Suprapubic skin (tissue), 3 donors: Measurements from ENCODE around the gene ACOX1.

Experiments used
- POLR2A ChIP-seq, 2 donors: fragments of 450-650 bp; IDR thresholded peaks; one replicate each; pipeline ENCODE4 v1.6.1; 2017; ENCODE audit warnings: antibody characterized with exemption in 2 of 2, mild to moderate bottlenecking in 2 of 2, moderate library complexity in 2 of 2
- TF ChIP-seq, protein P1 (sequence below), 2 donors: fragments of 200-600 bp in 1 of 2; fragments of 450-650 bp in 1 of 2; sonication (generic) in 1 of 2; IDR thresholded peaks; one replicate each; pipeline ENCODE4 v1.5.1; 2016 to 2019; ENCODE audit warnings: antibody characterized with exemption in 2 of 2, mild to moderate bottlenecking in 1 of 2, moderate library complexity in 1 of 2

DNA sequence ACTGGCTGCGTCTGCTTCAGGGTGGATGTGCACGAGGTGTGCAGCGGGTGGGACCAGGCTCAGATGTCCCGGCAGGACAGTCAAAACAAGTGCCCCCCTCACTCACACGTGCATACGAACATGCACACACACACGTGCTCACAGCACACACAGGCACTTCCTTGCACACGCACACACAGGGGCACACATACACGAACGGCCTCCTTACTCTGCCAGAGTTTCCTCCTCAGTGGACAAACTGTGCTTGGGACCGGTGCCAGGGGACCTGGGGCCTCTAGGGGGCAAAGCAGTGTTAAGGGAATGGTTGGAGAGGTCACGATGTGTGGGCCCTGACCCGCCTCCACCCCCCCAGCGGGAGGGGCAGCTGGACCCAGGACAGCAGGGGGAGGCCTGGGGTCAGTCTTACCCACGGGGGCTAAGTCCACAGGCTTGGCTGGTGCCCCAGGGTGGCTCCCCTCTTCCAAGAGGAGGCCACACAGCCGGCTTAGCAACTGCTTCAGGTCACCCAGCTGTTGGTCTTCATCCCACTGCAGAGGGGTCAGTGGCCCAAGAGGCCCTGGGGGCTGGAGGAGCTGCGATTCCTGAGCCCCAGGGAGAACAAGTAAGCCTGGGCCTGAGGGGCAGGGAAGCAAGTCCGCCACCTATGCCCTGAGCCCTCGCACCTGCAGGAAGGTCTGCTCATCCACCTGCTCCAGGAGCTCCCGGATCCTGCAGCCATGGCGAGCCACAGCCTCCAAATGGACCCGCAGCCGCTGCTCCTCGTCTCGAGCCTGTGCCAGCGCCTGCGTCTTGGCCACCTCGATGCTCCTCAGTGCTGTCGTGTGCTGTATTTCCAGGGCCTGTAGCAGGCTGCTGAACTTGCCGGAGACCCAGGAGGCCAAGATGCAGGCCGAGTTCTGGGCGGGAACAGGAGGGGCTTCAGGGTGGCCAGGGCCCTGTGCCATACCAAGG is 87.1 kb downstream of the ACOX1 start:
- TF ChIP-seq POLR2A (IDR thresholded peaks at IDR 0.05), result no peak
- TF ChIP-seq, protein P1, sequence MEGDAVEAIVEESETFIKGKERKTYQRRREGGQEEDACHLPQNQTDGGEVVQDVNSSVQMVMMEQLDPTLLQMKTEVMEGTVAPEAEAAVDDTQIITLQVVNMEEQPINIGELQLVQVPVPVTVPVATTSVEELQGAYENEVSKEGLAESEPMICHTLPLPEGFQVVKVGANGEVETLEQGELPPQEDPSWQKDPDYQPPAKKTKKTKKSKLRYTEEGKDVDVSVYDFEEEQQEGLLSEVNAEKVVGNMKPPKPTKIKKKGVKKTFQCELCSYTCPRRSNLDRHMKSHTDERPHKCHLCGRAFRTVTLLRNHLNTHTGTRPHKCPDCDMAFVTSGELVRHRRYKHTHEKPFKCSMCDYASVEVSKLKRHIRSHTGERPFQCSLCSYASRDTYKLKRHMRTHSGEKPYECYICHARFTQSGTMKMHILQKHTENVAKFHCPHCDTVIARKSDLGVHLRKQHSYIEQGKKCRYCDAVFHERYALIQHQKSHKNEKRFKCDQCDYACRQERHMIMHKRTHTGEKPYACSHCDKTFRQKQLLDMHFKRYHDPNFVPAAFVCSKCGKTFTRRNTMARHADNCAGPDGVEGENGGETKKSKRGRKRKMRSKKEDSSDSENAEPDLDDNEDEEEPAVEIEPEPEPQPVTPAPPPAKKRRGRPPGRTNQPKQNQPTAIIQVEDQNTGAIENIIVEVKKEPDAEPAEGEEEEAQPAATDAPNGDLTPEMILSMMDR (IDR thresholded peaks at IDR 0.05), result no peak
